ENCODE data around the gene AARS1. TPM values are rescaled to one million over a fixed set of nuclear protein-coding genes. Genes with fewer than 3 reads are reported as not detected.
"Not testable (repeated sequence)": the region's sequence is repeated elsewhere in the genome, so short reads cannot be mapped to it uniquely, and the experiment has no call there.

AARS1 gene
- polyA plus RNA-seq, 1 of the 3 experiments (the other 2 are of a cell fraction) = 70.5 TPM

DNA sequence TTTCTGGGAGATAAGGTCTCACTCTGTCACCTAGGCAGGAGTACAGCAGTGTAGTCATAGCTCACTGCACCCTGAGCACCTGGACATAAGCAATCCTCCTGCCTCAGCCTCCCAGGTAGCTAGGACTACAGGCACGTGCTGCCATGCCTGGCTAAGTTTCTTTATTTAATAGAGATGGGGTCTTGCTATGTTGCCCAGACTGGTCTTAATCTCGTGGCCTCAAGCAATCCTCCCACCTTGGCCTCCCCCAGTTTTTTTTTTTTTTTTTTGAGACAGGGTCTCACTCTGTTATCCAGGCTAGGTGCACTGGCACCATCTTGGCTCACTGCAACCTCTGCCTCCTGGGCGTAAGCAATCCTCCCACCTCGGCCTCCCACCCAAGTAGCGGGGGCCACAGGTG, 30.8 kb upstream of the AARS1 start:
- Histone ChIP-seq H3K4me2 (no peak overlapping the region), H3K36me3 (replicated peaks in 1 of 2; ENCODE audit: control insufficient read depth in 1 of 2, insufficient read depth in 2 of 2, low read length in 1 of 2) (peaks cover 15 to 39% of the 10 kb centered on the region in 2 experiments), H3F3A (replicated peaks; ENCODE audit: insufficient read depth) (peaks cover 4% of the 10 kb centered on the region), H3K27me3 (ENCODE audit: insufficient read depth) (no peaks in the 10 kb centered on the region), H3K9ac (no peak overlapping the region), H4K20me1 (ENCODE audit: insufficient read depth) (no peaks in the 10 kb centered on the region), H3K9me2 (no peaks in the 10 kb centered on the region), H3K27ac (ENCODE audit: low read depth in 2 of 2, low read length in 1 of 2) (no peak overlapping the region), H3K4me1 (ENCODE audit: control insufficient read depth in 1 of 2, insufficient read depth in 2 of 2, low read depth in 1 of 2, low read length in 1 of 2) (no peaks in the 10 kb centered on the region), H3K4me3 (ENCODE audit: low read depth in 2 of 2, low read length in 1 of 2) (no peak overlapping the region), H3K79me2 (ENCODE audit: insufficient read depth) (no peaks in the 10 kb centered on the region), H3K9me3 (no peaks in the 10 kb centered on the region), H2AFZ (ENCODE audit: low read depth) (no peak overlapping the region)
- ChIA-PET CTCF (interaction anchor here (1.0 kb wide), 1 partner anchor 31 kb away, joined by 3 read pairs; the partner anchor contains the start of gene AARS1), POLR2A (no interaction called here)
- DNase-seq = no peak
- whole genome bisulfite sequencing (ENCODE audit: low lambda C conversion rate) = 100% methylated on average over 5 of the region's 5 CpGs
- TF ChIP-seq EP300 (IDR thresholded peaks at IDR 0.05; ENCODE audit: borderline replicate concordance in 1 of 2, low read depth in 1 of 2, low read length in 1 of 2) = no peak
- TF ChIP-seq GATA2 (CRISPR knock-in tag; IDR thresholded peaks at IDR 0.05) = no peak
- TF ChIP-seq SIN3A (IDR thresholded peaks at IDR 0.05; ENCODE audit: borderline replicate concordance, low read depth, low read length) = no peak
- no peak for TF ChIP-seq RXRA (IDR thresholded peaks at IDR 0.05; ENCODE audit: borderline replicate concordance, low read depth)
- no peak for TF ChIP-seq NFIC (IDR thresholded peaks at IDR 0.05; ENCODE audit: borderline replicate concordance)
- TF ChIP-seq YY1 (IDR thresholded peaks at IDR 0.05; ENCODE audit: low read depth) = no peak

DNA sequence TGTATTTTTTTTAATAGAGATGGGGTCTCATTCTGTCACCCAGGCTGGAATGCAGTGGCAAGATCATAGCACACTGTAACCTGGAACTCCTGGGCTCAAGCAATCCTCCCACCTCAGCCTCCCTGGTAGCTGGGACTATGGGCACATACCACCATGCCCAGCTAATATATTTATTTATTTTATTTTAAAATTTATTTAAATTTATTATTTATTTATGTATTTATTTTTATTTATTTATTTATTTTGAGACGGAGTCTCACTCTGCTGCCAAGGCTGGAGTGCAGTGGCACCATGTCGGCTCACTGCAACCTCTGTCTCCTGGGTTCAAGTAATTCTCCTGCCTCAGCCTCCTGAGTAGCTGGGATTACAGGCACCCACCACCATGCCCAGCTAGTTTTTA, 18.4 kb upstream of the AARS1 start:
- DNase-seq; H4K20me1 ChIP-seq (ENCODE audit: insufficient read depth); H2AFZ ChIP-seq (ENCODE audit: low read depth); H3K27ac ChIP-seq (ENCODE audit: low read depth in 2 of 2, low read length in 1 of 2); H3K4me3 ChIP-seq (ENCODE audit: low read depth in 2 of 2, low read length in 1 of 2); H3K9me2 ChIP-seq; H3K9me3 ChIP-seq; POLR2A ChIA-PET; H3K4me1 ChIP-seq (ENCODE audit: control insufficient read depth in 1 of 2, insufficient read depth in 2 of 2, low read depth in 1 of 2, low read length in 1 of 2); H3K9ac ChIP-seq; H3K27me3 ChIP-seq (ENCODE audit: insufficient read depth); H3K4me2 ChIP-seq; H3K36me3 ChIP-seq (replicated peaks in 1 of 2; ENCODE audit: control insufficient read depth in 1 of 2, insufficient read depth in 2 of 2, low read length in 1 of 2): not testable (repeated sequence)
- peaks cover 11% of the 10 kb centered on the region for H3F3A ChIP-seq (replicated peaks; ENCODE audit: insufficient read depth)
- WGBS (ENCODE audit: low lambda C conversion rate) = 98% methylated on average over 2 of the region's 2 CpGs
- CTCF ChIA-PET = interaction anchor here (1.1 to 1.4 kb wide), 3 partner anchors 9 to 18 kb away, joined by 3 to 8 read pairs (median 4); partner anchors contain the start of gene DDX19B
- H3K79me2 ChIP-seq (ENCODE audit: insufficient read depth) = peaks cover 93% of the 10 kb centered on the region

DNA sequence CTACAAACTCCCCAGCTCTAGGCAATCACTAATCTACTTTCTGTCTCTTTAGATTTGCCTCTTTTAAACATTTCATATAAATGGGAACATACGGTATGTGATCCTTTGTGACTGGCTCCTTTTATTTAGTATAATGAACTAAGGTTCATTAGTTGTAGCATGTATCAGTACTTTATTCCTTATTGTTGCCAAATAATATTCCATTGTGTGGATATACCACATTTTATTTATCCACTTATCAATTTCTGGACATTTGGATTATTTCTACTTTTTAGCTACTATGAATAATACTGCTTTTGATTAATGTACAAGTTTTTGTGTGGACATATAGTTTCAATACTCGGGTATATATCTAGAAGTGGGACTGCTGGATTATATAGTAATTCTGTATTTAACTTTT, 17.6 kb upstream of the AARS1 start:
- WGBS (ENCODE audit: low lambda C conversion rate) = 93% methylated on average over 2 of the region's 2 CpGs
- Histone ChIP-seq H3K9me2 (no peaks in the 10 kb centered on the region), H3K9ac (no peak overlapping the region)
- TF ChIP-seq GATA2 (CRISPR knock-in tag; IDR thresholded peaks at IDR 0.05) (no peak), MXI1 (IDR thresholded peaks at IDR 0.05; ENCODE audit: low read depth, low read length) (no peak), POLR2AphosphoS5 (IDR thresholded peaks at IDR 0.05; ENCODE audit: low read depth, low read length) (no peak), RXRA (IDR thresholded peaks at IDR 0.05; ENCODE audit: borderline replicate concordance, low read depth) (no peak), MEF2A (IDR thresholded peaks at IDR 0.05; ENCODE audit: borderline replicate concordance, low read depth) (no peak), YY1 (IDR thresholded peaks at IDR 0.05; ENCODE audit: low read depth) (no peak), TAF1 (IDR thresholded peaks at IDR 0.05; ENCODE audit: borderline replicate concordance, low read depth, low read length) (no peak), ELF1 (IDR thresholded peaks at IDR 0.05) (no peak), RFX5 (IDR thresholded peaks at IDR 0.05; ENCODE audit: low read length) (no peak)
- TF ChIP-seq, protein P1, sequence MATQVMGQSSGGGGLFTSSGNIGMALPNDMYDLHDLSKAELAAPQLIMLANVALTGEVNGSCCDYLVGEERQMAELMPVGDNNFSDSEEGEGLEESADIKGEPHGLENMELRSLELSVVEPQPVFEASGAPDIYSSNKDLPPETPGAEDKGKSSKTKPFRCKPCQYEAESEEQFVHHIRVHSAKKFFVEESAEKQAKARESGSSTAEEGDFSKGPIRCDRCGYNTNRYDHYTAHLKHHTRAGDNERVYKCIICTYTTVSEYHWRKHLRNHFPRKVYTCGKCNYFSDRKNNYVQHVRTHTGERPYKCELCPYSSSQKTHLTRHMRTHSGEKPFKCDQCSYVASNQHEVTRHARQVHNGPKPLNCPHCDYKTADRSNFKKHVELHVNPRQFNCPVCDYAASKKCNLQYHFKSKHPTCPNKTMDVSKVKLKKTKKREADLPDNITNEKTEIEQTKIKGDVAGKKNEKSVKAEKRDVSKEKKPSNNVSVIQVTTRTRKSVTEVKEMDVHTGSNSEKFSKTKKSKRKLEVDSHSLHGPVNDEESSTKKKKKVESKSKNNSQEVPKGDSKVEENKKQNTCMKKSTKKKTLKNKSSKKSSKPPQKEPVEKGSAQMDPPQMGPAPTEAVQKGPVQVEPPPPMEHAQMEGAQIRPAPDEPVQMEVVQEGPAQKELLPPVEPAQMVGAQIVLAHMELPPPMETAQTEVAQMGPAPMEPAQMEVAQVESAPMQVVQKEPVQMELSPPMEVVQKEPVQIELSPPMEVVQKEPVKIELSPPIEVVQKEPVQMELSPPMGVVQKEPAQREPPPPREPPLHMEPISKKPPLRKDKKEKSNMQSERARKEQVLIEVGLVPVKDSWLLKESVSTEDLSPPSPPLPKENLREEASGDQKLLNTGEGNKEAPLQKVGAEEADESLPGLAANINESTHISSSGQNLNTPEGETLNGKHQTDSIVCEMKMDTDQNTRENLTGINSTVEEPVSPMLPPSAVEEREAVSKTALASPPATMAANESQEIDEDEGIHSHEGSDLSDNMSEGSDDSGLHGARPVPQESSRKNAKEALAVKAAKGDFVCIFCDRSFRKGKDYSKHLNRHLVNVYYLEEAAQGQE (IDR thresholded peaks at IDR 0.05; ENCODE audit: low read depth, low read length) = no peak
- TF ChIP-seq, protein P2, sequence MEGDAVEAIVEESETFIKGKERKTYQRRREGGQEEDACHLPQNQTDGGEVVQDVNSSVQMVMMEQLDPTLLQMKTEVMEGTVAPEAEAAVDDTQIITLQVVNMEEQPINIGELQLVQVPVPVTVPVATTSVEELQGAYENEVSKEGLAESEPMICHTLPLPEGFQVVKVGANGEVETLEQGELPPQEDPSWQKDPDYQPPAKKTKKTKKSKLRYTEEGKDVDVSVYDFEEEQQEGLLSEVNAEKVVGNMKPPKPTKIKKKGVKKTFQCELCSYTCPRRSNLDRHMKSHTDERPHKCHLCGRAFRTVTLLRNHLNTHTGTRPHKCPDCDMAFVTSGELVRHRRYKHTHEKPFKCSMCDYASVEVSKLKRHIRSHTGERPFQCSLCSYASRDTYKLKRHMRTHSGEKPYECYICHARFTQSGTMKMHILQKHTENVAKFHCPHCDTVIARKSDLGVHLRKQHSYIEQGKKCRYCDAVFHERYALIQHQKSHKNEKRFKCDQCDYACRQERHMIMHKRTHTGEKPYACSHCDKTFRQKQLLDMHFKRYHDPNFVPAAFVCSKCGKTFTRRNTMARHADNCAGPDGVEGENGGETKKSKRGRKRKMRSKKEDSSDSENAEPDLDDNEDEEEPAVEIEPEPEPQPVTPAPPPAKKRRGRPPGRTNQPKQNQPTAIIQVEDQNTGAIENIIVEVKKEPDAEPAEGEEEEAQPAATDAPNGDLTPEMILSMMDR (IDR thresholded peaks at IDR 0.05) = no peak
- TF ChIP-seq, protein P3, sequence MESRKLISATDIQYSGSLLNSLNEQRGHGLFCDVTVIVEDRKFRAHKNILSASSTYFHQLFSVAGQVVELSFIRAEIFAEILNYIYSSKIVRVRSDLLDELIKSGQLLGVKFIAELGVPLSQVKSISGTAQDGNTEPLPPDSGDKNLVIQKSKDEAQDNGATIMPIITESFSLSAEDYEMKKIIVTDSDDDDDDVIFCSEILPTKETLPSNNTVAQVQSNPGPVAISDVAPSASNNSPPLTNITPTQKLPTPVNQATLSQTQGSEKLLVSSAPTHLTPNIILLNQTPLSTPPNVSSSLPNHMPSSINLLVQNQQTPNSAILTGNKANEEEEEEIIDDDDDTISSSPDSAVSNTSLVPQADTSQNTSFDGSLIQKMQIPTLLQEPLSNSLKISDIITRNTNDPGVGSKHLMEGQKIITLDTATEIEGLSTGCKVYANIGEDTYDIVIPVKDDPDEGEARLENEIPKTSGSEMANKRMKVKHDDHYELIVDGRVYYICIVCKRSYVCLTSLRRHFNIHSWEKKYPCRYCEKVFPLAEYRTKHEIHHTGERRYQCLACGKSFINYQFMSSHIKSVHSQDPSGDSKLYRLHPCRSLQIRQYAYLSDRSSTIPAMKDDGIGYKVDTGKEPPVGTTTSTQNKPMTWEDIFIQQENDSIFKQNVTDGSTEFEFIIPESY (IDR thresholded peaks at IDR 0.05; ENCODE audit: borderline replicate concordance, low read depth) = no peak

More for the DNA sequence above, 17.6 kb upstream of the AARS1 start:
- Histone ChIP-seq H4K20me1 (ENCODE audit: insufficient read depth) (peaks cover 4% of the 10 kb centered on the region), H3K4me3 (ENCODE audit: low read depth in 2 of 2, low read length in 1 of 2) (no peak overlapping the region), H3K9me3 (no peaks in the 10 kb centered on the region), H3K4me2 (no peak overlapping the region), H2AFZ (ENCODE audit: low read depth) (no peak overlapping the region), H3K36me3 (replicated peaks in 1 of 2; ENCODE audit: control insufficient read depth in 1 of 2, insufficient read depth in 2 of 2, low read length in 1 of 2) (peaks cover 0 to 12% of the 10 kb centered on the region in 2 experiments), H3K27me3 (ENCODE audit: insufficient read depth) (no peaks in the 10 kb centered on the region), H3F3A (replicated peaks; ENCODE audit: insufficient read depth) (peaks cover 11% of the 10 kb centered on the region), H3K79me2 (ENCODE audit: insufficient read depth) (peaks cover 94% of the 10 kb centered on the region), H3K4me1 (ENCODE audit: control insufficient read depth in 1 of 2, insufficient read depth in 2 of 2, low read depth in 1 of 2, low read length in 1 of 2) (no peaks in the 10 kb centered on the region), H3K27ac (ENCODE audit: low read depth in 2 of 2, low read length in 1 of 2) (no peak overlapping the region)
- CTCF ChIA-PET = interaction anchor here (0.6 to 1.1 kb wide), 2 partner anchors 14 to 150 kb away, joined by 3 read pairs; no protein-coding TSS in a partner anchor
- no peak for DNase-seq
- POLR2A ChIA-PET = interaction anchor here (0.8 kb wide), 1 partner anchor 32 kb away, joined by 3 read pairs; no protein-coding TSS in a partner anchor

Measured in SK-N-SH (cell line).